IMR-90 (cell line): ENCODE measurements around the gene EMSY.

ENCODE experiments used
- BHLHE40 ChIP-seq: fragments of 150-350 bp; IDR thresholded peaks from 2 replicates; pipeline ENCODE4 v1.6.1; 2016; ENCODE audit warnings: mild to moderate bottlenecking, low read depth, low read length
- POLR2A ChIP-seq: IDR thresholded peaks from 2 replicates; pipeline ENCODE4 v1.6.1; 2012; ENCODE audit warnings: mild to moderate bottlenecking, low read depth, low read length
- TF ChIP-seq, protein P1 (sequence below): fragments of 150-350 bp; IDR thresholded peaks from 2 replicates; pipeline ENCODE4 v1.6.1; 2016; ENCODE audit warnings: low read depth, mild to moderate bottlenecking, low read length, moderate library complexity, borderline replicate concordance
- TF ChIP-seq, protein P2 (sequence below): conservative IDR thresholded peaks from 2 replicates; pipeline ENCODE4 v1.5.1; 2012; ENCODE audit warnings: mild to moderate bottlenecking, low read depth, low read length, improper control_type of control experiment

- TF ChIP-seq POLR2A (no peak), BHLHE40 (no peak)
- TF ChIP-seq, protein P1, sequence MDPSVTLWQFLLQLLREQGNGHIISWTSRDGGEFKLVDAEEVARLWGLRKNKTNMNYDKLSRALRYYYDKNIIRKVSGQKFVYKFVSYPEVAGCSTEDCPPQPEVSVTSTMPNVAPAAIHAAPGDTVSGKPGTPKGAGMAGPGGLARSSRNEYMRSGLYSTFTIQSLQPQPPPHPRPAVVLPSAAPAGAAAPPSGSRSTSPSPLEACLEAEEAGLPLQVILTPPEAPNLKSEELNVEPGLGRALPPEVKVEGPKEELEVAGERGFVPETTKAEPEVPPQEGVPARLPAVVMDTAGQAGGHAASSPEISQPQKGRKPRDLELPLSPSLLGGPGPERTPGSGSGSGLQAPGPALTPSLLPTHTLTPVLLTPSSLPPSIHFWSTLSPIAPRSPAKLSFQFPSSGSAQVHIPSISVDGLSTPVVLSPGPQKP, result no peak
- TF ChIP-seq, protein P2, sequence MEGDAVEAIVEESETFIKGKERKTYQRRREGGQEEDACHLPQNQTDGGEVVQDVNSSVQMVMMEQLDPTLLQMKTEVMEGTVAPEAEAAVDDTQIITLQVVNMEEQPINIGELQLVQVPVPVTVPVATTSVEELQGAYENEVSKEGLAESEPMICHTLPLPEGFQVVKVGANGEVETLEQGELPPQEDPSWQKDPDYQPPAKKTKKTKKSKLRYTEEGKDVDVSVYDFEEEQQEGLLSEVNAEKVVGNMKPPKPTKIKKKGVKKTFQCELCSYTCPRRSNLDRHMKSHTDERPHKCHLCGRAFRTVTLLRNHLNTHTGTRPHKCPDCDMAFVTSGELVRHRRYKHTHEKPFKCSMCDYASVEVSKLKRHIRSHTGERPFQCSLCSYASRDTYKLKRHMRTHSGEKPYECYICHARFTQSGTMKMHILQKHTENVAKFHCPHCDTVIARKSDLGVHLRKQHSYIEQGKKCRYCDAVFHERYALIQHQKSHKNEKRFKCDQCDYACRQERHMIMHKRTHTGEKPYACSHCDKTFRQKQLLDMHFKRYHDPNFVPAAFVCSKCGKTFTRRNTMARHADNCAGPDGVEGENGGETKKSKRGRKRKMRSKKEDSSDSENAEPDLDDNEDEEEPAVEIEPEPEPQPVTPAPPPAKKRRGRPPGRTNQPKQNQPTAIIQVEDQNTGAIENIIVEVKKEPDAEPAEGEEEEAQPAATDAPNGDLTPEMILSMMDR, result no peak
Observed at GRCh38 chr11:76568621-76569020, 123.8 kb downstream of the EMSY start.
